ENCODE results near the gene PRIMPOL. TPM values are rescaled to one million over a fixed set of nuclear protein-coding genes. Genes with fewer than 3 reads are reported as not detected.
A peak's percentile ranks its signal among the peaks of the same experiment; 100 is the strongest.

Gene PRIMPOL
- total RNA-seq, 2 experiments from 2014 or later: 4.2 TPM

DNA sequence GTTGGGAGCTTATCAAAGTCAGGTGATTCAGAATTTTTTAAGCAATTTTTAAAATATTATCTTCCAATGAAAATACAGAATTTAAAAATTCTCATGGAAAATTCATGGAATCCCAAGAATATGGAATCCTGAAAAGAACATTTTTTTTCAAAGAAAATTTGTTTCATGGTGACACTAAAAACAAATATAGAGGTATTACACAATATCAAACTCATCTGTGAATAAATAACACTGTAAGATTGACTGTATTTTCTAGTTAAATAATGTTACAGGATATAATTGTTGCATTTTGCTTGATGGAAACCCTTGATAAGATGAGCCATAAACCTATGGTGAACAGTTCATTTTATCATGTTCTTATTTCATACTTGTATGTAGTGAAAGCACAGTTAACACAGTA is 11.4 kb downstream of the PRIMPOL start:
- no peaks in the 10 kb centered on the region for H3K4me1 ChIP-seq (ENCODE audit: insufficient read depth, low read length)
- intact Hi-C loops (cut with DNase I, micrococcal nuclease): no loop called here
- ATAC-seq (ENCODE audit: poor library complexity) (no peak), DNase-seq (no peak)
- TF ChIP-seq, protein P1, sequence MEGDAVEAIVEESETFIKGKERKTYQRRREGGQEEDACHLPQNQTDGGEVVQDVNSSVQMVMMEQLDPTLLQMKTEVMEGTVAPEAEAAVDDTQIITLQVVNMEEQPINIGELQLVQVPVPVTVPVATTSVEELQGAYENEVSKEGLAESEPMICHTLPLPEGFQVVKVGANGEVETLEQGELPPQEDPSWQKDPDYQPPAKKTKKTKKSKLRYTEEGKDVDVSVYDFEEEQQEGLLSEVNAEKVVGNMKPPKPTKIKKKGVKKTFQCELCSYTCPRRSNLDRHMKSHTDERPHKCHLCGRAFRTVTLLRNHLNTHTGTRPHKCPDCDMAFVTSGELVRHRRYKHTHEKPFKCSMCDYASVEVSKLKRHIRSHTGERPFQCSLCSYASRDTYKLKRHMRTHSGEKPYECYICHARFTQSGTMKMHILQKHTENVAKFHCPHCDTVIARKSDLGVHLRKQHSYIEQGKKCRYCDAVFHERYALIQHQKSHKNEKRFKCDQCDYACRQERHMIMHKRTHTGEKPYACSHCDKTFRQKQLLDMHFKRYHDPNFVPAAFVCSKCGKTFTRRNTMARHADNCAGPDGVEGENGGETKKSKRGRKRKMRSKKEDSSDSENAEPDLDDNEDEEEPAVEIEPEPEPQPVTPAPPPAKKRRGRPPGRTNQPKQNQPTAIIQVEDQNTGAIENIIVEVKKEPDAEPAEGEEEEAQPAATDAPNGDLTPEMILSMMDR (IDR thresholded peaks at IDR 0.05): no peak
- H3K27ac ChIP-seq (ENCODE audit: low read depth in 1 of 2, low read length in 2 of 2): no peak overlapping the region
- H3K9me3 ChIP-seq (ENCODE audit: control insufficient read depth in 1 of 2, insufficient read depth in 1 of 2, low read length in 2 of 2): no peaks in the 10 kb centered on the region
- Mint-ChIP-seq H3K4me3 (no peak overlapping the region), H3K36me3 (ENCODE audit: low read depth) (peaks cover 33% of the 10 kb centered on the region), H3K27ac (no peak overlapping the region), H3K4me1 (ENCODE audit: low read depth) (no peaks in the 10 kb centered on the region), H3K27me3 (no peaks in the 10 kb centered on the region), H3K9me3 (no peaks in the 10 kb centered on the region)
- no peak overlapping the region for H3K4me3 ChIP-seq (ENCODE audit: low read length)
- H3K36me3 ChIP-seq (ENCODE audit: insufficient read depth, low read length): peaks cover 7% of the 10 kb centered on the region
- CTCF ChIA-PET: no interaction called here
- POLR2A ChIA-PET: interaction anchor here (1.8 kb wide), 1 partner anchor 11 kb away, joined by 7 read pairs; the partner anchor contains the start of genes CASP3 and PRIMPOL
- H3K27me3 ChIP-seq (ENCODE audit: control insufficient read depth in 1 of 2, insufficient read depth in 2 of 2, low read length in 2 of 2): no peaks in the 10 kb centered on the region

DNA sequence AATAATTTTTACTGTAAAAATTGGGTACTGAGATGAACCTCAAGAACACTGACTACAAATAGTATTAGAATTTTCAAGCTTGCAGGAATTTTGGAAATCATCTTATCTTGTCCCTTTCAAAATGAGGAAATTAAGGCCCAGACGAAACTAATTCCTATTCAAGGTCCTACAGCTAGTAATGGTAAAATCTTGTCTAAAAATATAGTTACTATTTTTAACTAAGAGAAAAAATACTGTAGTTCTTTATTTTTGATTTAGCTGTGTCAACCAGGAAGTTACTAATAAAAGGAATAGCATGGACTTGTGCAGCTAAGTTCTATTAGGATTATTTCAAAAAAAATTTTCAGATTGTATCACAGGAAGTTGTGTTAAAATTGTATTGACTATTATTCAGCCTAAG is 12.7 kb downstream of the PRIMPOL start:
- no peak overlapping the region for H3K4me3 Mint-ChIP-seq
- TF ChIP-seq, protein P1 (IDR thresholded peaks at IDR 0.05): no peak
- H3K27ac Mint-ChIP-seq: no peak overlapping the region
- H3K36me3 ChIP-seq (ENCODE audit: insufficient read depth, low read length): peaks cover 12% of the 10 kb centered on the region
- no peaks in the 10 kb centered on the region for H3K9me3 ChIP-seq (ENCODE audit: control insufficient read depth in 1 of 2, insufficient read depth in 1 of 2, low read length in 2 of 2)
- ChIA-PET CTCF (no interaction called here), POLR2A (interaction anchor here (0.7 to 1.8 kb wide), 2 partner anchors 12 to 188 kb away, joined by 4 to 7 read pairs; partner anchors contain the start of genes CASP3, IRF2 and PRIMPOL)
- H3K4me1 Mint-ChIP-seq (ENCODE audit: low read depth): peaks cover 5% of the 10 kb centered on the region
- no peaks in the 10 kb centered on the region for H3K27me3 ChIP-seq (ENCODE audit: control insufficient read depth in 1 of 2, insufficient read depth in 2 of 2, low read length in 2 of 2)
- H3K27me3 Mint-ChIP-seq: no peaks in the 10 kb centered on the region
- DNase-seq: no peak
- no peak overlapping the region for H3K27ac ChIP-seq (ENCODE audit: low read depth in 1 of 2, low read length in 2 of 2)
- no peaks in the 10 kb centered on the region for H3K4me1 ChIP-seq (ENCODE audit: insufficient read depth, low read length)
- no peak overlapping the region for H3K4me3 ChIP-seq (ENCODE audit: low read length)
- peaks cover 32% of the 10 kb centered on the region for H3K36me3 Mint-ChIP-seq (ENCODE audit: low read depth)
- intact Hi-C loops (cut with DNase I, micrococcal nuclease): no loop called here
- no peak for ATAC-seq (ENCODE audit: poor library complexity)
- H3K9me3 Mint-ChIP-seq: no peaks in the 10 kb centered on the region

DNA sequence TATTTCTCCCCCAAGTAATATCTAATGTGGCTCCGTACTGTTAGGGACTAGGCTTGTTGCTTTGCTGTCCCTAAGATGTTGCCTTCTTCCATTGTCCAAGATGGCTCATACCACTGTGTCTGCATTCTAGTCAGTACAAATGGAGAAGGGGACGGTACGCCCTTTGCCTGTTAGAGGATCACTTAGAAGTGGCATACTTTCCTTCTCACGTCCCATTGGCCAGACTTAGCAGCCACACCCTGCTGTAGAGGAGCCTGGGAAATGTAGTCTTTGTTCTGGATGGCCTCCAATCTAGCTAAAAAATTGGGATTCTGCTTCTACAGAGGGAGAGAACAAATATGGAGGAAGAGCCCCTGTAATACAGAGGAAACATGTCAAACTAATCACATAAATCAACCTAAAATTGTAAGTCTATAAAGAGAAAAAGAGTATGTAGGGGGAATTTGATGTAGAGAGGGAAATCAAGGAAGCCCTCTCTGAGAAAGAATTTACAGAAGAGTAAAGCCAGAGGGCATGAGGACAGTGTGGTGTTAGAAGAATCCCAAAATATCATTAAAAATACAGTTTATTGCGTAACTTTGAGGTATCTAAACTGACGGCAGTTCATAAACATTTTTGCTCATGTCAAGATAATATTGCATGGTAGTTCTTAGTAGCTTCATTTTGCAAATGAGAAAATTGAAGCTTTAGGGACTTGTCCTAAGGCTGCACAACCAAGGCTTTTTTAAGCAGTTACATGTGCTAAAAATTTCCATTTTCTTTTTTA is 15.1 kb downstream of the PRIMPOL start:
- Mint-ChIP-seq H3K36me3 (ENCODE audit: low read depth) (peaks cover 40% of the 10 kb centered on the region), H3K9me3 (no peaks in the 10 kb centered on the region), H3K27ac (no peak overlapping the region), H3K27me3 (no peaks in the 10 kb centered on the region), H3K4me3 (no peak overlapping the region), H3K4me1 (ENCODE audit: low read depth) (peaks cover 25% of the 10 kb centered on the region)
- intact Hi-C loops (cut with DNase I, micrococcal nuclease): no loop called here
- H3K4me1 ChIP-seq (ENCODE audit: insufficient read depth, low read length): peaks cover 16% of the 10 kb centered on the region
- TF ChIP-seq, protein P1 (IDR thresholded peaks at IDR 0.05): no peak
- ChIA-PET POLR2A (interaction anchor here (1.8 kb wide), 1 partner anchor 15 kb away, joined by 4 read pairs; the partner anchor contains the start of genes CASP3 and PRIMPOL), CTCF (no interaction called here)
- no peaks in the 10 kb centered on the region for H3K9me3 ChIP-seq (ENCODE audit: control insufficient read depth in 1 of 2, insufficient read depth in 1 of 2, low read length in 2 of 2)
- DNase-seq (peak in 1 of 14 experiments; percentile 25), ATAC-seq (ENCODE audit: poor library complexity) (no peak)
- H3K36me3 ChIP-seq (ENCODE audit: insufficient read depth, low read length): peaks cover 17% of the 10 kb centered on the region
- H3K27ac ChIP-seq (ENCODE audit: low read depth in 1 of 2, low read length in 2 of 2): no peak overlapping the region
- no peaks in the 10 kb centered on the region for H3K27me3 ChIP-seq (ENCODE audit: control insufficient read depth in 1 of 2, insufficient read depth in 2 of 2, low read length in 2 of 2)
- H3K4me3 ChIP-seq (ENCODE audit: low read length): no peak overlapping the region

Data from CD4-positive, alpha-beta T cell (primary cell).